Dendritic cell treated with granulocyte-macrophage colony-stimulating factor and Interleukin-4, amounts not matched to agents 40 ng/mL and 50 ng/mL, for 4 days (primary cell): Measurements from ENCODE around the gene RNF130.
A peak's percentile ranks its signal among the peaks of the same experiment; 100 is the strongest.

Experiments
- H3K27ac Mint-ChIP-seq: one replicate; pipeline ENCODE4 v1.8.0; 2022; ENCODE audit warnings: mild to moderate bottlenecking, mixed read lengths
- H3K27me3 Mint-ChIP-seq: one replicate; pipeline ENCODE4 v1.8.0; 2022; ENCODE audit warnings: mild to moderate bottlenecking, mixed read lengths
- H3K36me3 Mint-ChIP-seq: one replicate; pipeline ENCODE4 v1.8.0; 2022; ENCODE audit warnings: low read depth, mixed read lengths
- H3K4me1 Mint-ChIP-seq: one replicate; pipeline ENCODE4 v1.8.0; 2022; ENCODE audit warnings: low read depth, mixed read lengths
- H3K4me3 Mint-ChIP-seq: one replicate; pipeline ENCODE4 v1.8.0; 2022; ENCODE audit warnings: mild to moderate bottlenecking, moderate library complexity, mixed read lengths
- H3K9me3 Mint-ChIP-seq: one replicate; pipeline ENCODE4 v1.8.0; 2022; ENCODE audit warnings: mixed read lengths
- intact Hi-C: fragments of 100-400 bp; cut with micrococcal nuclease; formaldehyde crosslinking; loops from one replicate; pipeline ENCODE4 v1.15.0; 2022

The RNF130 gene

GRCh38 chr5:180070756-180071530 is 616 bp downstream of the RNF130 start:
- peaks cover 21% of the 10 kb centered on the region for H3K36me3 Mint-ChIP-seq
- peak overlapping the region; percentile 96 for H3K27ac Mint-ChIP-seq
- peaks cover 3% of the 10 kb centered on the region for H3K27me3 Mint-ChIP-seq
- peaks cover 6% of the 10 kb centered on the region for H3K9me3 Mint-ChIP-seq
- H3K4me1 Mint-ChIP-seq: peaks cover 41% of the 10 kb centered on the region
- intact Hi-C loops: loop anchor here (2.0 to 10.0 kb wide), 4 partner anchors 20 to 519 kb away; partner anchors contain the start of genes MGAT4B and RUFY1
- H3K4me3 Mint-ChIP-seq: peak overlapping the region; percentile 92

GRCh38 chr5:180069589-180070247 is 1.8 kb downstream of the RNF130 start:
- Mint-ChIP-seq H3K4me3 (peak overlapping the region; percentile 92), H3K27me3 (peaks cover 2% of the 10 kb centered on the region), H3K27ac (peak overlapping the region; percentile 96), H3K9me3 (peaks cover 8% of the 10 kb centered on the region), H3K4me1 (peaks cover 43% of the 10 kb centered on the region), H3K36me3 (peaks cover 25% of the 10 kb centered on the region)
- intact Hi-C loops: loop anchor here (2.0 to 10.0 kb wide), 4 partner anchors 21 to 517 kb away; partner anchors contain the start of genes MGAT4B and RUFY1

DNA sequence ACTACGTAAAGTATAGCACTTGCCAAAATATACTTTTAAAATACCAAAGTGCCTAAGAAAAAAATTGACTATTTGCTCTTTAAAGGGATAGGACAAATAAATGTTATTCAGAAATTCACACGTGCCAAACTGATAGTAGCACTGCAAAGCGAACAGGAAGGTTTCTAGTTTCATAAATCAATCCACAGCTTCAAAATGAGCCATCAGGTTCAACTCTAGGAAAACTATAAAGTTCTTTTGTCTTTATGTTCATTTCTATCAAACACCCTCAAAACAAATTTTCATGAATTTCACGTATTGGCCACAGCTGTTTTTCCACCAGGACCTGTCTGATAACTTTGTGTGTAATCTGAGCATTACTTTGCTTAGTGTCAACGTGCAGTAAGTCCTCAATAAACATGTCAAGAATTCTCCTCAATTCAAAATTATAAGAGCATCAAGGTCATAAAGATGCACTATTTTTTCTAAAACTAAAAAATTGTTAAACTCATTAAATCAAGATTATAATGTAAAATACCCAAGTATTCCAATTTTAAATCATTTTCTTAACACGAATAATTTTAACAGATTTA is 3.0 kb downstream of the RNF130 start:
- no peak overlapping the region for H3K27ac Mint-ChIP-seq
- peaks cover 8% of the 10 kb centered on the region for H3K9me3 Mint-ChIP-seq
- H3K4me3 Mint-ChIP-seq: peak overlapping the region; percentile 35
- intact Hi-C loops: no loop called here
- H3K27me3 Mint-ChIP-seq: no peaks in the 10 kb centered on the region
- peaks cover 34% of the 10 kb centered on the region for H3K36me3 Mint-ChIP-seq
- H3K4me1 Mint-ChIP-seq: peaks cover 52% of the 10 kb centered on the region

DNA sequence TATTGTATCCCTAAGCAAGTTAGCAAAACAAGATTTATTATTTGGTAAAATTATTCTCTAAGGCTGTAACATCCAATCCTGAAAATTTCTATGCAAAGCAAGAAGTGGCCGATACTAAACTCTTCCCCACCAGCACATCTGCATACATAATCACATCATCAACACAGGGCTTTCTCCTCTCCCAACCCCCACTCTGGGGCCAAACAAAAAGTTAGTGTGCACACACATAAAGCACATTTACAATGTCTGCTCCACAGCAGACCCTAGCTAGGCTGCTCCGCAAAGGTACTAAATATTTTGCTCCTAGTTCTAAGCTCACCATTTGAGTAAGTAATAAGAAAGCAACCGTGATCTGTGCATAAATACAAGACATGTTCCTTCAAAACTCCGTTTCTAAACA is 3.6 kb downstream of the RNF130 start:
- peaks cover 56% of the 10 kb centered on the region for H3K4me1 Mint-ChIP-seq
- H3K9me3 Mint-ChIP-seq: peaks cover 8% of the 10 kb centered on the region
- H3K36me3 Mint-ChIP-seq: peaks cover 40% of the 10 kb centered on the region
- no peaks in the 10 kb centered on the region for H3K27me3 Mint-ChIP-seq
- intact Hi-C loops: no loop called here
- no peak overlapping the region for H3K27ac Mint-ChIP-seq
- H3K4me3 Mint-ChIP-seq: peak overlapping the region; percentile 35

- Mint-ChIP-seq H3K27ac (no peak overlapping the region), H3K36me3 (peaks cover 50% of the 10 kb centered on the region), H3K27me3 (no peaks in the 10 kb centered on the region), H3K4me1 (peaks cover 67% of the 10 kb centered on the region), H3K9me3 (no peaks in the 10 kb centered on the region), H3K4me3 (no peak overlapping the region)
- intact Hi-C loops: no loop called here
Observed at GRCh38 chr5:180060192-180060591, 11.4 kb downstream of the RNF130 start.

- Mint-ChIP-seq H3K9me3 (no peaks in the 10 kb centered on the region), H3K4me3 (no peak overlapping the region), H3K27me3 (no peaks in the 10 kb centered on the region), H3K4me1 (peaks cover 70% of the 10 kb centered on the region), H3K27ac (no peak overlapping the region), H3K36me3 (peaks cover 47% of the 10 kb centered on the region)
- intact Hi-C loops: no loop called here
Observed at GRCh38 chr5:180059326-180059725, 12.2 kb downstream of the RNF130 start.

GRCh38 chr5:180056153-180056552 is 15.4 kb downstream of the RNF130 start:
- intact Hi-C loops: no loop called here
- no peaks in the 10 kb centered on the region for H3K9me3 Mint-ChIP-seq
- H3K4me1 Mint-ChIP-seq: peaks cover 72% of the 10 kb centered on the region
- peaks cover 48% of the 10 kb centered on the region for H3K36me3 Mint-ChIP-seq
- no peak overlapping the region for H3K27ac Mint-ChIP-seq
- no peak overlapping the region for H3K4me3 Mint-ChIP-seq
- H3K27me3 Mint-ChIP-seq: no peaks in the 10 kb centered on the region

GRCh38 chr5:180054226-180054625 is 17.3 kb downstream of the RNF130 start:
- Mint-ChIP-seq H3K4me3 (no peak overlapping the region), H3K4me1 (peaks cover 80% of the 10 kb centered on the region), H3K27ac (no peak overlapping the region), H3K27me3 (no peaks in the 10 kb centered on the region), H3K9me3 (no peaks in the 10 kb centered on the region), H3K36me3 (peaks cover 41% of the 10 kb centered on the region)
- intact Hi-C loops: no loop called here

DNA sequence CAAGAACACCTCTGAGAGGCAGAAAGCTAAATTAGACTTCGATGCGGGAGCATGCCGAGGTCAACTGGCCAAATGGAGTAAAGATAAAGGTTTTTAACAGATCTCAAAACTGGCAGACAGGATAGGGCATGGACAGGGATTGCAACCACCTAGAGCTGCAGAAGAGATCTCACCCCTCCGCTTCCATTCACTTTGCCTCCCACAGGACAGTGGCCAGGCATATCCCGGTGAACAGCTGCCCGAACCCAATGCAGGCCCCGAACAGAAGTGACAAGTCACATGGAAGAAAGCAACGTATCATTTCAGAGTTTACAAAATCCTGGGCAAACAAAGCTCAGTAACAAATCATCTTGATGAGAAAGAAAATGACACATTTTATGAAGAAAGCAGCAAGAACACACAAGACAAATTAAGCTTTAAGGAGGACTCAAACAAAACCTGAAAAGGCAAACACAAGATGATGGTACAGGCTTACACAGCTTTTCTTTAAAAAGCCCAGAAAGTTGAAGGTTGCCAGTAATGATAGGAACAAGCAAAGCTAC is 18.4 kb downstream of the RNF130 start:
- Mint-ChIP-seq H3K4me3 (no peak overlapping the region), H3K27me3 (no peaks in the 10 kb centered on the region), H3K36me3 (peaks cover 30% of the 10 kb centered on the region), H3K27ac (no peak overlapping the region), H3K9me3 (no peaks in the 10 kb centered on the region), H3K4me1 (peaks cover 80% of the 10 kb centered on the region)
- intact Hi-C loops: no loop called here

DNA sequence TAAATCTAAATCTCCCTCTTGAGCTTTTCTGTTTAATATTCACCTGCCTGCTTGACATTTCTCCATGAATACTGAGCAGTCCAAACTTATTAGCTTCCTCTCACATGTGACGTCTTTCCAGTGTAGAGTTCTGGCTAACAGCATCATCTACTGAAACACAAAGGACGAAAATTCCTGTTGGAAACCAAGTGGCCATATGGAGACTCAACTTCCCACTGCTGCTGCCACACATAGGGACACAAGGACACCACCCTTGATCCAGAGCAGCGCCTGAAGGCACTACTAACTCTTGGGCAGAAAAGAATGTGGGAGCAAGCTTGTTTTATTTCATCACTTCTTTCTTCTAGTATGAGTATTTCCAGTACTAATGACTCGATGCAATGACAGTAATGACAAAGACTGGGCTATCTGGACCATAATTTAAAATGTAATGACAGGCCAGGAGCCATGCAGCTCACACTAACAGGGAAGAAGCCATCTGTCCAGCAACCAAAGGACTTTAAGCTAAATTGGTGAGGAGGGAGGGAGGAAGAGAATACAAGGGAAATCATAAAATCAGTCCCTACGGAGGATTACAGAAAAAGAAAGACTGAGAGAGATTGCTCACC is 19.2 kb downstream of the RNF130 start:
- intact Hi-C loops: no loop called here
- Mint-ChIP-seq H3K4me1 (peaks cover 80% of the 10 kb centered on the region), H3K9me3 (no peaks in the 10 kb centered on the region), H3K27me3 (no peaks in the 10 kb centered on the region), H3K4me3 (no peak overlapping the region), H3K27ac (no peak overlapping the region), H3K36me3 (peaks cover 24% of the 10 kb centered on the region)

- Mint-ChIP-seq H3K36me3 (peaks cover 39% of the 10 kb centered on the region), H3K27ac (no peak overlapping the region), H3K4me3 (no peak overlapping the region)
Observed at GRCh38 chr5:180050121-180050940, 21.2 kb downstream of the RNF130 start.

DNA sequence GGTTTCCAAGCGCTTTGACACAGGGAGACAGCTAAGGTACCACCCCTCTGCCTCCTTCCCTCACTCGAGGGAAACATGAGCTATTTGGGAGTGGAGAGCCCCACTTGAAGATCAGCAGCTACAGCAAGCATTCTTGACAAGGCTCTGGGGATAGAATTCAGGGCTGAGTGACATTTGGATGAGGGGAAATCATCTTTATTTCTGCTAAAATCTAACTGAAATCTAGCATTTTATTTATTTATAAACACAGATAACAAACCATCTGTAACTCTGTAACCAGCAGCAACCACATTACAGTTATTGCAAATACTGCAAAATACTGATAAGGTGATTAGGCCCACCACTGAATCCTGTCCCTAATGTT is 22.4 kb downstream of the RNF130 start:
- Mint-ChIP-seq H3K36me3 (peaks cover 37% of the 10 kb centered on the region), H3K27ac (no peak overlapping the region), H3K27me3 (no peaks in the 10 kb centered on the region), H3K4me1 (peaks cover 62% of the 10 kb centered on the region), H3K4me3 (no peak overlapping the region), H3K9me3 (no peaks in the 10 kb centered on the region)
- intact Hi-C loops: no loop called here

More at GRCh38 chr5:180050121-180050940, 21.2 kb downstream of the RNF130 start:
- Mint-ChIP-seq H3K27me3 (no peaks in the 10 kb centered on the region), H3K9me3 (no peaks in the 10 kb centered on the region), H3K4me1 (peaks cover 66% of the 10 kb centered on the region)
- intact Hi-C loops: no loop called here

GRCh38 chr5:180047667-180048066 is 23.9 kb downstream of the RNF130 start:
- Mint-ChIP-seq H3K36me3 (peaks cover 35% of the 10 kb centered on the region), H3K27me3 (no peaks in the 10 kb centered on the region), H3K4me1 (peaks cover 60% of the 10 kb centered on the region), H3K9me3 (no peaks in the 10 kb centered on the region), H3K27ac (peak overlapping the region; percentile 58), H3K4me3 (no peak overlapping the region)
- intact Hi-C loops: no loop called here
